HG02642 (cell line): ENCODE results near the gene TGFBR1.

Experiments used
- ATAC-seq: cut with Tn5 transposase; IDR thresholded peaks from one replicate; pipeline ENCODE4 v1.9.1; 2021; ENCODE audit warnings: mild to moderate bottlenecking; ENCODE audit not compliant: unreplicated experiment, poor library complexity

Gene TGFBR1

DNA sequence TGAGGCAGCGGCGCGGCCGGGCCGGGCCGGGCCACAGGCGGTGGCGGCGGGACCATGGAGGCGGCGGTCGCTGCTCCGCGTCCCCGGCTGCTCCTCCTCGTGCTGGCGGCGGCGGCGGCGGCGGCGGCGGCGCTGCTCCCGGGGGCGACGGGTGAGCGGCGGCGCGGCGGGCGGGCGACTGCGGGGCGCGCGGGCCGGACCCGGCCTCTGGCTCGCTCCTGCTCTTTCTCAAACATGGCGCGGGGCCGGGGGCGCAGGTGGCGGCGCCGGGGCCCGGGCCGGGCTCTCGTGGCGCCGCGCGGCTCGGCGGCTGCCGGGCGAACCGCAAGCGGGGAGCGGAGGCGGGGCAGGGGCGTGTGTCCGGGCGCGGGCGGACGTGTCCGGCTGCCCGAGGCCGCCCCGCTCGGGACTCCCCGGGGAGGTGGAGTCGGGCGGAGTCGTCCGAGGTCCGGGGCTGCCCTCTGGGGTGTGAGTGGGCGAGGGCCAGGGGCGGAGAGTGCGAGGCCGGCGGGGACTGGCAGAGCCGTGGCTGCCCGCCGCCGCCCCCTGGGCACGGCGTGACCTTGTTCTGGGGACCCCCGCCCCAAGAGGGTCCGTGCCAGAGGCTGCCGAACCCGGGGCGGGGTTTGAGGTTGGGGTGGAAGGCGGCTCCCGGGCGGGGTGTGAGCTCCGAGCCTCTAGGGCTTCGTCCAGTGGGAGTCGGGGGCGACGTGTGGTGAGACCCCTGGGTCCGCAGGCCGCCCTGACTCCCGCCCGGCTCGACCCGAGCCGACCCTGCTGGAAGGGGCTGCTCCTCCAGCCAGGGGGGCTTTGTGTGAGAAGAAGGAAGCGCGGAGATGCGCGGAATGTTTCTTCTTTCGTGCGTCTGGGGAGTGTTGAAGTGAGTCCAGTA is 485 bp downstream of the TGFBR1 start:
- ATAC-seq = peak; percentile 65

DNA sequence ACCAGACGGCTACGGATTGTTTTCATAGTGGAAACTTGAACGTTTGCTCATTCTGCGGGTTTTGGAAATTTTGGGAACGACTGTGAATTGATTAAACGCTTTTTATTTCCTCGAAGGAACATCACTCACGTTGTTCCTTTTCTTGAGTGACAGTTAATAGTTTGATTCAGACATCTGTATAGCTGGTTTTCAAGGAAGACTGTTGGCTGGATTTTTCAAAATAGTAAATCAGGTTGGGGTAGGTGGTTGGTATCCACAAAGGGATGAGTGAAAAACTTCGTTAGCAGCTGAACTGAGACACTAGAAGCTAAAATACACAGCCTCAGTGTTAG is 1.1 kb downstream of the TGFBR1 start:
- no peak for ATAC-seq

DNA sequence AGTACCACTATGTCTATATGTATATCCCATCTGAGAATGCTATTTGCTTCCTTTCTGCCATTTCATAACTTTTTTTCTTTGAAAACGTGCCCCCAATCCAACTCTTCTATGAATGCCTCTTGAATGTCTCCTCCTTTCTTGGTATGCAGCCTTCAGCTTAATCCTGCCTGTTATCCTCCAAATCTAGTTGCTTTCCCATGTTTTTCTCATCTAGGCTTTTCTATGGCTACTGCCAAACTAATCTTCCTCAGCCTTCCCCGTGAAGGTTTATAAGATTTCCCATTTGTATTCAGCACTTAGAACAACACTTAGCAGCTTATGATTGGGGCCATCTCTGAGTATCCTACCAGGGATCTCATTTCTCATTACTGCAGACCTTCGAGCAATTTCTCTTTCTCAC is 2.5 kb downstream of the TGFBR1 start:
- ATAC-seq = no peak

DNA sequence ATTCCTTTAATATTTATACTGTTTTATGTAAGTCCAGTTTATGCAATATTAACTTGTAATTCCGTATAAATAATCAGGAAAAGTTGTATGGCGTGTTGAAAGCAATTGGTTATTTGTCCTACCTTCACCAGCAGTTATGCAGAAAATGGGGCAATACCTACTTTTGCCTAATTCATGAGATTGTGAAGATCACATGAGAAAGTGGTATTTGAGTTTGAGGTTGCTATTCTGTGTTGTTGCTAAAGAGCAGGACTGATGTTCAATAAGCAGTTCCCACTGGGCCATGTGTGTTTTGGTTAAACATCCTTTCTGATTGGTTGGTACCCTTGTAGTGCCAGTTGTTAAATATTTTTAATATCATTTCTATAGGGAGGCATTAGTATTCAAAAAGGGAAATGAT is 3.2 kb downstream of the TGFBR1 start:
- ATAC-seq = no peak

DNA sequence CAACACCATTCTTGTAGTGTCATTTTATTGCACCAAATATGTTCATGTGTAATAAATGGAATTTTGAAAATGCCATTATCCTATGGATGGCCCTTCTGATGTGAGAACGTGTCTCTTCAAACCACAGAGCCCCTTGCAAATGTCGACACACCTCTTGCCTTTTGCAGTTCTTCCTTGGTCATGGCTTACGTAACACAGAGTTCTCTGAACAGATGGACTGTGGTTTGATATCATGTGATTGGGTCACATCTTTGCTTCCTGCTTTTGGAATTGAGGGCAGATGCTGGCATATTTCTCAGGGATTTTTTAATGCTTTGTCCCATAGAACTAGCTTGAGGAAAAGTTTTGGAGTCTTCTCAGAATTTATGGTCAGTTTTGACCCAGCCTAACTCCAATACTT is 4.6 kb downstream of the TGFBR1 start:
- ATAC-seq = no peak

DNA sequence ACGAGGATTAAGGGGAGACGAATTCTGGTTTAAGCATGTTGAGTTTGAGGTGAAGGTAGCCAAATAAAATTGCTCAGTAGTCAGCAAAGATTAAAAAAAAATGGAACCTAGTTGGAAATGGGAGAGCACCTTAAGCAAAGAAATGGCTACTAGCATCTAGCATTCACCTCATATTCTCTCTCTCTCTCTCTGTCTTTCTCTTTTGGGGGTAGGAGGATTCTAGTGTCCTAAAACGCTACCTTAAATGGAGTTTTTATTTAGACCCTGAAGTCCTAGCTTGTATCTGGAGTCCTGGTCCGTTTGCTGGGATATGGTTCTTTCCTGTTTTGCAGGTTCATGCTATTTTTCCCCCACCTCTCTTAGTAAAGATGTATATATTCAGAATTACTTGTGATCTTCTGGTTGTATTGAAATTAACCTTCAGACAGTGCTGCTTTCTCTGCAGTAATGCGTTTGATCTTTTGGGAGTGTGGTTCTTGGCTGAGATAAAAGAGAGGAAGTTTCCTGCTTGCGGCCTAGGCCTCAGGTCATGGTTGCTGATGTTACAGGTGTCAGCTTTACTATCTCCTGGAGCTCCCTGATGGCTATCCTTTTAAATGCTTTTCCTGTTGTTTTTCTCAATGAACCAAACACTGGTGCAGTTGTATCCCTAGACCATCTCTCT is 8.0 kb downstream of the TGFBR1 start:
- no peak for ATAC-seq

DNA sequence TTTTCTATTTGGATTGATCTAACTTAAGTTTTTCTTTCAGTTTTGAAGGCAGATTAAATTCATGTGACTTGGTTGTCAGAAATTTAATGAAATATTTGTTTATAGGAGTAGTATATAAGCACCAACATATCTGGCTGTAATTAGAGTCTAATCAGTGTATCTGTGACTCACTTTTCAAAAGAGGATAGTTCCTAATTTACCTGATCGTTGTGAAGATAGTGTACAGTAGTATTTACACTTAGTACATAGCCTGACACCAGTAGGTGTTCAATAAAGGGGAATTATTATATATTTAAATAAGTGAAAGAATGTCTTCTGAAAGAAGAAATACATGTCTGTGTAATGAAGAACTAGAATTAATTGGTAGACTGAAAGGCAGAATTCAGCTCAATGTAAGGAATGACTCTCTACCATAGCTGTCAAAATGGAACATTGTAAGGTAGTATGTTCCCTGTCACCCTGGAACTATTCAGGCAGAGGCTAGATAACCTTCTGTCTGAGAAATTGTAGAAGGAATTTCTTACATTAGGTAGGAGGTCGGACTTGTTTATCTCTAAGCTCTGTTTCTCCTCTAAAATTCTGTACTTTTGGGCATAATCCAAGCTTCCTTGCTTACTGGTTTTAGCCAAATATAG is 8.6 kb downstream of the TGFBR1 start:
- no peak for ATAC-seq

DNA sequence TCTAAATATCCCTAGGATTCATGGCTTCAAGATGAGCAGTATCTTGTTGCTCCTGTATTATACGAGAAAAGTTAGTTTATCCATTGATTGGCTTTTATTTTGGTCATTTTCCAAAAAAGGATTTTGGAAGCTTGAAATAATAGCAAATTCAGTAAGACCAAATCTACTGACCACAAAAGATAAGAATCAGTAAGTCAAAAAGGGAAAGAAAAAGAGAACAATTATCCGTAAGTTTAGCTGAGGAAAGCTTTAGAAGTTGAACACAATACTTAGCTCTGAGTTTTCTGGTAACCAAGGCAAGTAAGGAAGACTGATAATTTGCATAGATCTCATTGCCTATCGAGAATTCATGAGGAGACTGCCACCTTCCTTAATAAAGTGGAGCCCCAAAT is 9.1 kb downstream of the TGFBR1 start:
- ATAC-seq = no peak

DNA sequence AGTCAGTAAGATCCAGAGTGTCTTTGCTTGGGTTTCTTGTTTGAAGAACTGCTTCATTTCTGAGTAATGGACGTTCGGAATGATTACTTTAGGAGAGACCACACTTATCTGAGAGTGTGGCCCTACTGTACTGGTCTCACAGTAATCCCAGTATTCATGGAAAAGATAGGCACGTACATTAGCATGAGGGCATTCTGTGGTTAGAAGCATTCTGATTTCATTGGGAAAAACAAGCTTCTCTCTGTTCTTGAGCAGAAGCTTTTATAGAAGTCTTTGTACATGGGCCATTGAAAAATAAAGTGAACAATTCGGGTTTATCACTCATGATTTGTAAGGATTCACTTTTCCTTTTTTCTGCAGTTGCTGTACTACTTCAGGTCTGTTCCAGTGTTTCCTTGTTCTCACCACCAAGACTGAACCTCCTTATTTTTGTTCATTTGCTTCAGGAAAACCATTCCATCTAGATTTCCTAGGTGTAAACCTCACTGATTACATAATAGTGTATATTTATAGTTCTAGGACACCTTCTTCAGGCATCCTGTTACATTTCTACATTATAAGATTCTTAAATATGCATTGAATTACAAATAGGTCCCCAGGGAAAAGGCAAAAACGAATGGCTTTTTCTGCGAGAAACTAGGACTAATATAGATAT is 10.1 kb downstream of the TGFBR1 start:
- ATAC-seq = no peak

DNA sequence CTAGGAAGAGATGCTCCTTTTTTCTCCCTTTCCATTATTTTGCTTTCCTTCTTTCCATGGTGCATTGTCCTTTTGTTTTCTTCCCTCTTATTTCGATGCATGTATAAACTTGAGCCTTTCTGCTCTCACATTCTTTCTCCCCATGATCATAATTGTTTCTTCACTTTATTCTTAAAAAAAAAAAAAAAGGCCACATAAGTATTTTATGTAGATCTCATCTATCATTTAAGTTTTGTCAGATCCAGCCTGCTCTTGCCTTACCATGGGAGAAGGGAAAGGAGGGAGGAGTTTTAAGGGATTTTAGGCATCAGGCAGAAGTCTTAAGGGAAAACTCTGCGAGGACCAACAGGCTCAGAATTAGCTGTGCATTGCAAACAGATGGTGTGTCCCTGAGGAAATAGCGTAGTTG is 11.1 kb downstream of the TGFBR1 start:
- no peak for ATAC-seq

DNA sequence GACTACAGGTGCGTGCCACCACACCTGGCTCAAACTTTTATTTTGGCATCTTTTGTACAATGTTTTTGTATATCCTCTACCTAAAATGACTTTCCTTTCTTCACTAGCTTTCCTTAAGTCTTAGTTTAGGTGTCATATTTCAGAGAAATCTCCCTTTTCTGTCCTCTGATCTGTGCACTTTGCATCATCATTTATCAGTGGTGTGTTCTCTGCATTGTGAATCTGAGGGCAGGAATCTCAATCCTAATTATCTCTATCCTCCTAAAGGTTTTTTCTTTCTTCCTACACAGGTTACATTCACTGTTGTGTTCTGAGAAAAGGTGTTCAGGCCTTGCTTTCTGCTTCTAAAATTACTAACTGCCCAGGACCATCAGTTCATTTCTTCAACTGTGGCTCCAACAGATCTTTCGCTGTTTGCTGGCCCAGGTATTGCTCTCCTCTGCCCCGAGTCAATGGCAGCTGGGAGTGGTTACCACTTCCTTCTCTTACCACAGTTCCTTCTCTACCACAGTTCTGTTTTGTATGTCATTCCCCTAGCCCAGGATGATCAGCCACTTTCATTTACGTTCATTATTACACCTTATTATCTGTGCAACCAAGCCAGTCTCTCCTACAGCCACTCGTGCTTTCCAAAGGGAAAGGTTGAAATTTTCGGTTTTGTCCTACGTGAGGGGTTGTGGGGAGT is 14.0 kb downstream of the TGFBR1 start:
- ATAC-seq = peak; percentile 96

DNA sequence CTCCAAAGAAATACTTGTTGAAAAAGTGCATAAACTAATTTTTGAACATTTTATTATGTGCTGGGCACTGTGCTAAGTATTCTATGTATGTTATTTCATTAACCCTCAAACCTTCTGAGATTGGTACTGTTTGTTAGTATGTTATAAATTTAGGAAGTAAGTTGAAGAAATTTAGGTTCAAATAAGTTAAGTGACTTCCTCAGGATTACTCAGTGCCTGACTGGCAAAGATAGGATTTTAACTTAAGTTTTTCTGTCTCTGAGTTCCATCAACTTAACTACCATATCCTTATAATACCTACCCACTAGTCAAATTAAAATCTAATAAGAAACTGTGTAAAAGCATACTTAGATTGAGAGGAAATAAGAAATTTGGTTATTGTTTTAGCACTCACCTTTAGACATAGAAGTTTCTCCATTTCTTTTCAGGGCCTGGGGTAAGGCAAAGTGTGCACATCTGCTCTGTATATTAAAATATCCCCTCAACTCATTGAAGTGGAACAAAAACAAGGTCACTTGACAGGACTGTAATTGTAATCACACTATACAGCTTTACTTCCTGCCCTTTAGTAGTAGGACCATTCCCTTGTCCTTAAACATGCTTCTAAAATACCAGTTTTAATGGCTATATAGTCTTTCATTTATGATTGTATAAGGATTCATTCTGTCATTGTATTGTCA is 15.2 kb downstream of the TGFBR1 start:
- no peak for ATAC-seq

DNA sequence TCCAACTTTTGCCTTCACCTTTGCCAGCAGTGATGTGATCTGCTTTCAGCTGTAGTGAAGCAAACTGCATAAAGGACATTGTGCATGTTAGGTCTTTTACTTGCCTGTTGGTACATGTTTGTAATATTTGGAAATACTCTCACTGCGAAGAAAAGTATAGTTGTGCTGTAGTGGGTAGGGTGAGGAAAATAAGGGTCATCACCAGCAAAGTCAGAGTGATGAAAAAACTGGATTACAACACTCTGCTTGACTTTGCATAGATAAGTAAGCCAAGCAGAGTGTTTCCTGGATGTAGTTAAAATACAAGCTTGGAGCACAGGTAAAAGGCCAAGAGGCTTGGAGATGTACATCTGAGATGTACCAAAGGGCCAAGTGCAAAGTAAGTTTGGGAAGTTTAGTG is 16.7 kb downstream of the TGFBR1 start:
- no peak for ATAC-seq

DNA sequence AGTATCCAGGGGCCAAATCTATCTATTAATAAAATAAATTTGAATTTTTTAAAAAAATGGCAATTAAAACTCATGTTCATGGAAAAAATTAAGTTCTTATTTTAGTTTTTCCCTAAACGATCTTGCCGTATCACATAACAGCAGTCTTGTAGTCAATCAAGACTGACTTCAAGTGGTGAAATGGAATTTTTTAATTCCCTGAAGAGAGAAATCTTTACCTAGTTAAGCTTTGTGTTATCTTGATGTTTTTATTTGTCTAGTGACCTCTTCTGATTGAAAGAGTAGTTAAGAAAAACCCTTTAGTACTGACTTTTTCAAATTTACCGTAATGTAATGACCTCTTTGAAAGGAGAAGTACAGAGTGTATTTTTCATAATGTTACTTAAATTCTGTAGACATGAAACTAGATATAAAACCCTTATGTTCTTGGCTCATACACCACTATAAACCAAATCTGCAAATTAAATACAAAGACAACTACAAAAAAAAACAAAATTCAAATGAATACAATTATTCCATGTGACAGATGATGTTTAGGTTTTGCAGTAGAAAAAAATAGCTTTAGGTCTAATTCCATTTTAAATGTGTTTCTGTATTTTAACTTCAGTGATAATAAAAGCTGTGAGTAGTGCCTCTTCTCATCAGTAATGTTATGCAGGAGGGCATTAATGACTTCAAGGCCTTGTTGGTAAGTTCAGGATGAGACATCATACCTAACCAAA is 19.8 kb downstream of the TGFBR1 start:
- no peak for ATAC-seq

DNA sequence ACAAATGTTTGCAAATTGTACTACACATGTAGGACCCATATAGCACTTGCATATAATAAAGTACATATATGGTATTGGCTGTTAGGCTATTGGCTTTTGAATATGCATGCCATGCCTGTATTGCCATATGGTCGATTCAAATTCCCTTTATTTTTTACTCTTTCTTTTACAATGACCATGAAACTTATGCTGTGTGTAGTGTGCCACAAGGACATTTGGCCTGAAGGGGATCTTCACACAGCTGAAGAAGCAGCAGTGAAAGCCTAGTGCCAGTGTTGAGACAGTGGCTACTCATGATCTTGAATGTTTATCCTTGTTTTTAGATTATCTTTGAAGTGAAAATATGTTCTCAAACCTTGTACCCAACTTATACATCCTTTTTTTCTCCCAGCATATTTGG is 20.5 kb downstream of the TGFBR1 start:
- ATAC-seq = no peak

DNA sequence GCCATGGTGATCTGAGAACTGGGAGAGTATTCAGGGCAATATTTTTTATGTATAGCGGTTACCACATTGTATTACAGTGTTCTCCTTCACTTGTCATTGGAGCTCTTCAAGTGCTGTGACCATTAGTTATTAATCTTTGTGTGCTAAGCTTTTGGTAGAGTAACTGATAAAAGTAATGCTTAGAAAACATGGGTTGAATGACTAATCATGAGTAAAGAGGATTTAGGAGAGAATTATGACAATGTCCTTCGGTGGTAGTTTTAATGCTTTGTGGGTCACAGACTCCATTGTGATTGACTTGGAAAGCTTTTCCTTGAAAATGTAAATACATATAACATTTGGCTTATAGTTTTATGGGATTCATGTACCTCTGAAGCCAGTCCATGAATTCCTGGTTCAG is 21.4 kb downstream of the TGFBR1 start:
- ATAC-seq = no peak

DNA sequence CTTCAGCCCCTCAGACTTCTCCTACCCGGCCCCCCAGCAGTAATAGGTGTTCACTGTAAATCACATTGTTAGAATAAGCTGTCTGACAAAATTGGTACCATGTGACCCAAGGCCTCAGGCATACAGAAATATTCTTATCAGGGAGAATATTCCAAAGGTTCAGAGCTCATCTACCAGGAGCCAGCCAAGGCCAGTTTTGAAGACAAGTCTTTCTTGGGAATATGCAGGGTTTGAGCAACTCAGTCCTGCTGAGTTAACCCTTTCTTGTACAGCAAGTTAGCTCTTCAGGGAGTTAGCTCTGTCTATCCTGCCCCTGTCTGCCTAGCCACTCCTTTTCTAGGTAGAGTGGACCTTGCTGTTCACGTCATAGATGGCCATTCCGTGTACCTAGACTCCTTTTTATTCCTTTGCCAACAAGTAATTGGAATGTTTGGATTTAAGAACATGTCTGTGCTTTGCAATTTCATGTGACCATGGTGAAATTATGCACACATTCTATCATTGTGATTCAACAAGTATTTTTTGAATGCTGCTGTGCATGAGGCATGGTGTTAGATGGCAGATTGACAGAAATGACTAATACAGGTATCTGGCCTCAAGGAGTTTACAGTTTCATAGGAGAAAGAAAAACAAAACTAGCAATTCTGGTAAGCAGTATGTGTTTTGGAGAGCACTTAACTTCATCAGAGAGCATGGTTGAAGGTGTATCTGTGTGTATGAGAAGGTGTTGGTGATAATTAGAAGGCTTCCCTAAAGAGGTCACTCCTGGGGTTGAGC is 22.6 kb downstream of the TGFBR1 start:
- ATAC-seq = no peak

DNA sequence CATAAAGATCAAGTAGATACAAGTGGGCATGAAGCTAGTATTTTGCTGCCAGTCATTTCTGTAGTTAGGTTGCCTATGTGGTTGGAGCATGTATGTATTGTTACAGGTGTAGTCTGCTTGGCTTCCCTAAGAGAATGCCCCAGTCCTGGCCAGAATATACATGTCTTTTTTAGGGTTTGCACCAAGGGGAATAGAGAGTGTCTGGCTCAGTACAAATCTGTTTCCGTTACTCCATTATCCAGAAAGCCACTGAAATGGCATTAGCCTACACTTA is 23.2 kb downstream of the TGFBR1 start:
- no peak for ATAC-seq

DNA sequence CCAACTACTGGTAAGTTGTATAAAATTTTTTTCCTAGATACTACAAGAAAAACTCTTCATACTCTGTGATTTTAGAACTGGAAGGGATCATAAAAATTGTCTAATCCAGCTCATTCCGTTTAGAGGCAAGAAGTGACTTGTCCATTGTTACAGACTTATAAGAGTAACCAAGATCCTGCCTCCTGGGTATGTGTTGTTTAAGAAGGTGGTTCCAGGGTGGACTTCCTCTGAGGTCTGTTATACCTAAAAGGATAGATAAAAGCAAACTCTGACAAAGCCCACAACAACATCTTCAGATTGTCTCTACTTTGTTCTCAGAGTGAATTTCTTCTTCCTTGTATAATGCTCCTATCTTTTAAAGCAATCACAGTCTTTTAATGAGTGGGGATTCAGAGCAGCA is 24.2 kb downstream of the TGFBR1 start:
- no peak for ATAC-seq
